GM21423 (cell line): Measurements from ENCODE around the gene TNRC6B.
"Not testable (repeated sequence)": the region's sequence is repeated elsewhere in the genome, so short reads cannot be mapped to it uniquely, and the experiment has no call there.

Source experiments
- ATAC-seq: cut with Tn5 transposase; IDR thresholded peaks from one replicate; pipeline ENCODE4 v1.9.1; 2021; ENCODE audit warnings: mild to moderate bottlenecking, moderate library complexity; ENCODE audit not compliant: unreplicated experiment

Gene TNRC6B

DNA sequence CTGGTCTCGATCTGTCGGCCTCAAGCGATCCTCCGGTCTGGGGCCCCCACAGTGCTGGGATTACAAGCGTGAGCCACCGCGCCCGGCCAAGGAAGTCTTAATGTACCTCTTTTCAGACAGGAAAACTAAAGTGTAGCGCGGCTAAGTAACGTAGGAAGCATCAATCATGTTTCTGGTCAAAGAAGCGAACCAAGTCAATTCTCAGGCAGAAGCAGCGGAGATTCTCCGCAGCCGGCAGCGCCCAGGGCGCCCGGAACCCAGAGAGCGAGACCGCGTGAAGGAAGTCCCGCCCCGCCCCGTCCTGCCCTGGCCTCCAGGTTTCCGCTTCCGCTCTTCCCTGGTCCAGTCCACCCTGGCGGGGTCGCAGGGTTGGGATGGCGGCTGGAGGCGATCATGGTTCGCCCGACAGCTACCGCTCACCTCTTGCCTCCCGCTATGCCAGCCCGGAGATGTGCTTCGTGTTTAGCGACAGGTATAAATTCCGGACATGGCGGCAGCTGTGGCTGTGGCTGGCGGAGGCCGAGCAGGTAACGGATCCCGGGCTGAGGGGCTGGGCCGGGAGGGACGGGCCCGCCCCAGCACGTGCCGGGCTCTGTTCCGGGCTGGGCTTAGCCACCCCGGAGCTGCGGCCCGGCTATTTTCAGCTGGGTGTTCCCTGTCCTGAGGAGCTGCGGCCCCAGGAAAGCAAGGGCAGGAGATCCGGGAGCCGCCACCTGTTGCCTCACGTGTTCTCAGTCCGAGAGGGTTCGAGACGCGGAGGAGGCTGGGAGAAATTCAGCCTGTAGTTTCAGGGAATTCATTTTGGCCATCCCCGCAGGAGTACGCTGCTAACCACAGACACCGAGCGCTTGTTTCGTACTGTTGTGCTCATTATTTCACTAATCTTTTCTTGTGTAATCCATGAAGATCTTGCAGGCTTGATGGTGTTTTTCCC lies 168.7 kb downstream of the TNRC6B start, which contains the start of gene ADSL:
Gene ADSL (plus strand): TSS at position 316 of the 934 bp plus-strand sequence. CDS start 59 bp downstream, at position 375.
- ATAC-seq: peak; percentile 73

DNA sequence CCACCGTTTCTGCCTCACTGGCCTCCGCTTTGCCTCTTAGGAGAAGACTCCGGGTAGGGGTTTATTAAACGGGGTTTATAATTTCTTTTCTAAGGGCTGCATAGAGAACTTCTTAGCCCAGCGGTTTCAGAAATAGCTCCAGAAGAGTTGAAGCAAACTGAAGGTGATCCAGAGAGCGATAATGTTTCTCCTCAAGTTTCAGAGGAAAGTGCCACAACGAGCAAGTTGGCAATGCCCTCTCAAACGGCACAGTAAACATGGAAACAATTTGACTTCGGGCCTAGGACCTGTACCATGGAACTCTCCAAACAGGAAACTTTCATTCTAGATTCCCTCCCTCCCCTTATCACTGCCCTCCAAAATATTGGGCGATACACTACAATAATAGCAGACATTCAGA lies 169.6 kb downstream of the TNRC6B start:
- no peak for ATAC-seq

DNA sequence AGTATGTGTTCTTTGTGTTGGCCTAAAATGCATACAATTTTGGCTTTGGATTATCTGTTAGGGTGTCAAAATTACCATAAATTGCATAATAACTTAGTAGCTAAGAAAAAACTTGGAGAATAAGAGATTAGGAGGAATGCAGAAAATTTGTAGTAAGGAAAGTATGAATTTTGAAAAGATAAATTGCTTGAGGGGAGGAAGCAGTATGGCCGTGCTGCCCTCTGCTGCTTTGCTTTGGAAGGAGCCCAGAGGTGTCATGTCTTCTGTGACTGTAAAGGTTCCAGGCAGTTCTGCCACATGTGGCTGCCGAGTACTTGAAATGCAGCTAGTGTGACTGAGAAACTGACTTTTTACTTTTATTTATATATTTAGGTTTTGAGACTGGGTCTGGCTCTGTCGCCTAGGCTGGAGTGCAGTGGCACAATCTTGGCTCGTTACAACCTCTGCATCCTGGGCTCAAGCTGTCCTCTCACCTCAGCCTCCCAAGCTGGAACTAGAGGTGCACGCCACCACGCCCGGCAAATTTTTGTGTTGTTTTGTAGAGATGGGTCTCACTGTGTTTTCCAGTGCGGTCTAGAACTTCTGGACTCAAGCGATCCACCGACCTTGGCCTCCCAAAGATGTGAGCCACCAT lies 170.4 kb downstream of the TNRC6B start:
- ATAC-seq: no peak

DNA sequence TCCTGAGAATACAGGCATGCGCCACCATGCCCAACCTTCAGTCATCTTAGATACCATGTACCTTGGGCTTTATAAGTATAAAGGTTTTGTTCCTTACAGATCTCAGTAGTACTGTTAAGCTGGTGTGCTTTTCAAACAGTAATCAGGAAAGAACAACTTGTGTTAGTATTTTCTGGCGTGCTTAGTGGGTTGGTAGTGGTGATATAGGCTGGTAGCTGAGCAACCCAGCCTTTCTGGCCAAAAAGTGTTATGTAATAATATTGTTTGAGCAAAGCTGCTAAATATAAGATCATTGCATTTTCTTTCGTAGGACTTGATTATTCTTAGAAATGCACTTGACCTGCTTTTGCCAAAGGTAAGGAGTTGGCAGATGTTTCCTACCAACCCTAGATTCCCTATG lies 175.0 kb downstream of the TNRC6B start:
- no peak for ATAC-seq

DNA sequence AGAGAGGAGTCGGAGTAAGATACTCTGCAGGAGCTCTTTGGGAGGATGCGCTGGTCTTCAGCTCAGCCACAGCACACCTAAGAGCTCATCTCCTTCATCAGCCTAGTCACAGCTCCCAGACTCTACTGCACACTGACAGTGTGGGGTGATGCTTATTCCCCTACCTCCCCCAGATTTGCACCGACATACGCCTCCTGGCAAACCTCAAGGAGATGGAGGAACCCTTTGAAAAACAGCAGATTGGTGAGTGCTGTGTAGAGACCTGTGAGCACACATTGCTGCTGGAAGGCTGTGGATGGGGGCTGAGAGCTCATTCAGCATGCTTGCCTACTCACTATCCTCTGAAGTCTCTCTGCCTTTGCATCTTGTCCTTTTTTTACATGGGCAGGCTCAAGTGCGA lies 183.4 kb downstream of the TNRC6B start:
- ATAC-seq: no peak

DNA sequence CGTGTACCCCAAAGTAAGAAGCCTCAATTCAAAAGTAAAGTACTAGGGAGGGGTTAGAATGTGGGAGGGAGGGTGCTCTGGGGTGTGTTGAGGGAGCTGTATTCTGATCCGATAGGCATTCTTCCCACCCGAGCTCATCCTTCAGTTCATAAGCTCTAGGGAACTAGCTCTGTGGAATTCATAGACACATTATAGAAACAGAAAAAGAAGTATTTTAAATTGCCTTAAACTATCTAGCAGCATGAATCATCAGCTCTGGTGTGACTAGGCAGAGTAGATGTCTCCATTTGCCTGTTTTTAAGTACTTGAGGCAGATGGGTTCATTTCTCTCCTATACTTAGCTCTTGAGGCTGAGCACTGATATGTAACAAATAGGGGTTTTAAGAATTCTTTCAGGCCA lies 185.3 kb downstream of the TNRC6B start:
- ATAC-seq: no peak

DNA sequence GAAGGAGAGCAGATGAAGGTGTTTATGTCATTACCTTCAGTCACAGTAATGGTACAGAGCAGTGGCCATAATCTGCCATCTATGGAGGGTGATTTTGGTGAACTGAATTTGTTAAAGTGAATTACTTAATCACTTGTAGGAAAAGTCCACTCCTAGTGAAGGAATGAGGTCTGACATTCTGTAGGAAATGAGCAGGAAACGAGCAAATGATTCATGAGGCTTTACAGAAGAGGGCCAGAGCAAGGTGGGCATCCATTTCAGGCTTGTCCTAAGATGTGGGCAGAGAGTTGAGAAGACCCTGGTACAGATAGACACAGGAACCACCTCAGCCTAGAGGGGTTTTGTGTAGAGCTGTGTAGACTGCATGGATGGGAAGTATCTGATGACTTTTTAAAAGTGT lies 186.7 kb downstream of the TNRC6B start:
- ATAC-seq: no peak

DNA sequence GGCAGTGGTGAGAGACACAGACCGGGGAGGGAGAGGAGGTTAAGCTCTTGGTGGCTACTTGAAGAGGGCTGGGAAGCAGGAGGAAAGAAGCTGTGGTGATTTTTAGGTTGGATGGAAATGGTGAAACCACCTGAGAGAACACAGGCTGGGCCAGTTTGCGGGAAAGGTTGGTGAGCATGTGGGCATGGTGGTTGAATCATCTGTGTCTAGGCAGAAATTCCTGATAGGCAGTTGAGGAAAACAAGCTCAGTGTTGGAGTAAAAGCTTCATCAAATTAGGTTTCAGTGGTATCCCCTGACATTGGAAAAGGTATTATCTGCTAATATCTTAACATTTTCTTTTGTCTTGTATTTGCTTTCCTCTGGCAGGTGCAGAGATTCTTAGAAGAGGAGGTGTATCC lies 188.3 kb downstream of the TNRC6B start:
- no peak for ATAC-seq

DNA sequence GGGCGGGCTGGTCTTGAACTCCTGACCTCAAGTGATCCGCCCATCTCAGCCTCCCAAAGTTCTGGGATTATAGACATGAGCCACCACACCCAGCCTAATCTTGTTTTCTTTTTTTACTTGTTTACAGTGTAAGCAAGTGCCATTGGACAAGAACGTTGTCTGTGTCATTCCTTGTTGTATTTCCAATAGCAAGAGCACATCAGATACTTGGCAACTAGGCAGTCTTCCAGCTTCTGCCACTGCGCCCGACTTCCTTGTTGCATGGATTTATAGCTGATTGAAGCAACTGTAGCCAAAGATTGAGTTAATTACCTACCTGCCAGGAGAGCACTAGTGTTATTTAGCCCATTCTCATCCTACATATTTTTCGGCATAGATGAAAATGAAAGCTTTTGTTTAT lies 189.6 kb downstream of the TNRC6B start:
- no peak for ATAC-seq

DNA sequence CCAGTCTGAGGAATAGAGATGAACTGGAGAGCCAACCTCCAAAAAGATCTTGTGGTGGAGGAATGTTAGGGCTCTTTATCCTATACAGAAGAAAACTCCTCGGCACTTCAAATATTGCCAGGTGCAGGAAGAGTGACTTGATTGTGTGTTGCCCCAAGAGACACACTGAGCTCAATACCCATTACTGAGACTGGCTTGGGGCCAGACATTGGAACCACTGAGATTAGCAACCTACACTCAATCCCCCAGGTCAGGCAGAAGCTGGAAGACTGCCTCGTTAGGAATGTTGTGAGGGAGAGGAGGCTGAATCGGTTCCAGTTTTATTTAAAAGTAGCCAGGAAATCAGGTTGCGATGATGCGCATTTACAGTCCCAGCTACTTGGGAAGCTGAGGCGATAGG lies 190.3 kb downstream of the TNRC6B start:
- no peak for ATAC-seq

DNA sequence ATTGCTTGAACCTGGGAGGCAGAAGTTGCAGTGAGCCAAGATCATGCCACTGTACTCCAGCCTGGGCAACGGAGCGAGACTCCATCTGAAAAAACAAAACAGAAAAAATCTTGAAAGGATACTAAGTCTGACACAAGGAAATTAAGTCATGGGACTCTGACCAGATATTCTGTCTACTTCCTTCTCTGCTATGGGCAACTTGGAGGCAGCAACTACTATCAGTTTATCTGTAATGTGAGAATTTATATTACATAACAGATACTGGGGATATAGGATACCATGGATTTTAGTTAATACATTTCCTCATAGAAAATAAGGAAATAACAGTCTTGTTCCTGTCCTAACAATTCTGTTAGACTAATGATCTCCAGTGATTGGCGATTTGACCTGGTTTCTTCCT lies 191.1 kb downstream of the TNRC6B start:
- no peak for ATAC-seq

DNA sequence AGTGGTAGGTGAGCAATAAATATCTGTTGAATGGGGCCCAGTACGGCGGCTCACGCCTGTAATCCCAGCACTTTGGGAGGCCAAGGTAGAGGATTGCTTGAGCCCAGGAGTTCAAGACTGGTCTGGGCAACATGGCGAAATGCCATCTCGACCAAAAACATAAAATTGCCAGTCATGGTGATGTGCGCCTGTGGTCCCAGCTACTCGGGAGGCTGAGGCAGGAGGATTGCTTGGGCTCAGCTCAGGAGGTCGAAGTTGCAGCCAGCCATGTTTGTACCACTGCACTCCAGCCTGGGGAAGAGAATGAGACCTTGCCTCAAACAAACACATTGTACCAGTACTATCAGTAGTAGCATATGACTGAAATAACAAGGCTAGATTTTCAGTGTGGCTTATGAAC lies 196.8 kb downstream of the TNRC6B start:
- ATAC-seq: no peak

DNA sequence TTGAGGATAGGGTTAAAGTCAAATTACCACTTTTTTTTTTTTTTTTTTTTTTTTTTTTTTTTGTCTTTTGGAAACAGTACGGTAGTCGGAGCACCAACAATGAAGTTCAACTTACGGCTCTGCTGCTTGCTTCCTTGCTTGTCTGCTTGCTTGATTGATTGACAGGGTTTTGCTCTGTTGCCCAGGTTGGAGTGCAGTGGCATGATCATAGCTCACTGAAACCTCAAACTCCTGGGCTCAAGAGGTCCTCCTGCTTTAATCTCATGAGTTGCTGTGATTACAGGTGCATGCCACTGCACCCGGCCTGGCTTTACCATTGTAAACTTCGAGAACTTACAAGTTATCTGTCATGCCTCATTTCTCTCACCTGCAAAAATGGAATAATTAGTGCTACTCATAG lies 198.4 kb downstream of the TNRC6B start:
- no peak for ATAC-seq

DNA sequence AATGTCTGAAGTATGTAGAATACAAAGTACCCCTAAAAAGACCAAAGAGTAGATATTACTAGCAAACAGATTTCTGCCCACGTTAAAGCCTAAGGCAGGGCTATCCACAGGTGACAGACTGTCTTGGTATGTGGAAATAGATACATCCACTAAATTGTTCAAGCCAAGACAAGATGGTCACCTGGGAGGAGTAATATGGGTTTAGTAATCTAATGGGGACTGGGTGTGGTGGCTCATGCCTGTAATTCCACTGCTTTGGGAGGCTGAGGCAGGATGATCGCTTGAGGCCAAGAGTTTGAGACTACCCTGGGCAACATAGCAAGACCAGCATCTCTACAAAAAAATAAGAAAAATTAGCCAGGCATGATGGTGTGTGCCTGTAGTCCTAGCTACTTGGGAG lies 200.2 kb downstream of the TNRC6B start:
- ATAC-seq: no peak

DNA sequence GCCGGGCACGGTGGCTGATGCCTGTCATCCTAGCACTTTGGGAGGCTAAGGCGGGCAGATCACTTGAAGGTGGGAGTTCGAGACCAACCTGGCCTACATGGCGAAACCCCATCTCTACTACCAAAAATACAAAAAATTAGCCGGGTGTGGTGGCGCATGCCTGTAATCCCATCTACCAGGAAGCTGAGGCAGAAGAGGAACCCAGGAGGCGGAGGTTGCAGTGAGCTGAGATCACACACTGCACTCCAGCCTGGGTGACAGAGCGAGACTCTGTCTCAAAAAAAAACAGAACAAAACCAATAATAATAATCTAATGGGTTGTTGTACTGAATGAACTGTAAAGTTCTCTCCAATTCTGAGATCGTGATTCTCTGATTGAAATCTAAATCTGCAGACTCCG lies 200.7 kb downstream of the TNRC6B start:
- not testable (repeated sequence) for ATAC-seq

DNA sequence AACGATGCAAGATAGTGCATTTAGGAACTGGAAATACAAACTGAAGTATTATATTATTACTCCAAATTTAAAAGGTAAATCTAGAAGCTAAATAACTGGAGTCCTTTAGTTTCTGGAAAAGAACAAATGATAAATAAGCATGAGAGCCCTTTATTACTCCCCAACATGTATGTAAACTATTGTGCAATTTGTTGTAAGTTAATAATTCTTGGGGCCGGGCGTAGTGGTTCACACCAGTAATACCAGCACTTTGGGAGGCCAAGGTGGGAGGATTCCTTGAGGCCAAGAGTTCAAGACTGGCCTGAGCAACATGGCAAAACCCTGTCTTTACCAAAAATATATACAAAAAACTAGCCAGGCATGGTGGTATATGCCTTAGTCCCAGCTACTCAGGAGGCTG lies 203.7 kb downstream of the TNRC6B start:
- ATAC-seq: no peak

DNA sequence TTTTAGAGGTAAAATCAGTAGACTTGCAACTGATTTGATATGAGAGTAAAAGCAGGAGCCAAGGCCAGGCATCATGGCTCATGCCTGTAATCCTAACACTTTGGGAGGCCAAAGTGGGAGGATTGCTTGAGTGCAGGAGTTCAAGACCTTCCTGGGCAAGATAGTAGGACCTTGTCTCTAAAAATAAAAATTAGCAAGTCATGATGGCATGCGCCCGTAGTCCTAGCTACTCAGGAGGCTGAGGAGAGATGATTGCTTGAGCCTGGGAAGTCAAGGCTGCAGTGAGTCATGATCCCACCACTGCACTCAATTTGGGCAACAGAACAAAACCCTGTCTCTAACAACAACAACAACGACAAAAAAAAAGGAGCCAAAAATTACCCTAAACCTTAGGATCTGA lies 206.2 kb downstream of the TNRC6B start:
- ATAC-seq: no peak

DNA sequence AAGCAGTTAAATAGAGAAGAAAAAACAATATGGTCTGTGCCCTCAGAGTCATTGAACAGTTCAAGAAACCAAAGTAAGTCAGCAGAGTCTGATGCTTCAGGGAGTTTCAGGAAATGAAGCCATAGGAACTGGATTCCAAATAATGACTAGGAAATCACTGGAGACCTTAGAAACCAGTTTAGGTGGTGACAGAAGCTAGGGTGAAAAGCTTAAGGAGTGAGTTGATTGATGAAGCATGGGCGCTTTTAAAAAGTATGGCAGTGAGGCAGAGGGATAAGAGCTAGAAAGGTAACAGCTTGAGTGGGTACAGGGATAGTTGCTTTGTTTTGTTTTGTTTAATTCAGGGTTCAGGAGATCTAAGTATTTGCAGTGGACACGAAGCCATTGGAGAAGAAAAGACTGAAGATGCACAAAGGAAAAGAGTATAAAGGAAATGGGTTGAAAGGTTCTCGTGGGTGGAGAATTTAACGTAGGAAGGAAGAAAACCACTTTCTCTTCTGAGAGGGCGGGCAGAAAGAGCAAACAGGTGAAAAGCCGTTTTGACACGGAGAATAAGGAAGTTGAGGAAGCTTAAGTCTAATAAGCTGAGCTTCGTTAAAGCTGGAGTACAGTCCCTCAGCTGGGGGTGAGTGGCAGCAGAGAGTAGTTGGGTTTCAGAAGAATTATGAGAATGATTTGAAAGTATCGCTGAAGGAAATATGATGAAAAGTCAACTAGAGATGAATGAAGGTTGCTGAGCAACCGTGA lies 207.5 kb downstream of the TNRC6B start:
- ATAC-seq: no peak
